Dermis microvascular lymphatic vessel endothelial cell (primary cell): ENCODE results near the gene UBAC2. TPM values are rescaled to one million over a fixed set of nuclear protein-coding genes. Genes with fewer than 3 reads are reported as not detected.

Source experiments
- DNase-seq, 2 donors: peaks; one replicate each; pipeline versions ENCODE4 v3.0.0 to v3.0.0-alpha.2; 2010; ENCODE audit warnings: low read depth in 2 of 2
- total RNA-seq: library from RNA; depleted of rRNA; stranded (reverse); fragments of >200 nt; gene quantifications from 2 replicates; pipeline ENCODE4 v1.2.1, GENCODE V29; 2014

Gene UBAC2
- total RNA-seq, 1 donor from 2014 or later = 25.8 TPM

GRCh38 chr13:99310382-99311031 lies 109.9 kb downstream of the UBAC2 start:
- DNase-seq = peak in 1 of 2 donors; percentile 32

- no peak for DNase-seq
Observed at GRCh38 chr13:99311137-99311536, 110.5 kb downstream of the UBAC2 start.

- DNase-seq = no peak
Observed at GRCh38 chr13:99311748-99312492, 111.3 kb downstream of the UBAC2 start.

GRCh38 chr13:99312493-99312883 lies 111.8 kb downstream of the UBAC2 start:
- no peak for DNase-seq

GRCh38 chr13:99313501-99313900 lies 112.8 kb downstream of the UBAC2 start:
- DNase-seq = peak; percentile 79 to 92

DNA sequence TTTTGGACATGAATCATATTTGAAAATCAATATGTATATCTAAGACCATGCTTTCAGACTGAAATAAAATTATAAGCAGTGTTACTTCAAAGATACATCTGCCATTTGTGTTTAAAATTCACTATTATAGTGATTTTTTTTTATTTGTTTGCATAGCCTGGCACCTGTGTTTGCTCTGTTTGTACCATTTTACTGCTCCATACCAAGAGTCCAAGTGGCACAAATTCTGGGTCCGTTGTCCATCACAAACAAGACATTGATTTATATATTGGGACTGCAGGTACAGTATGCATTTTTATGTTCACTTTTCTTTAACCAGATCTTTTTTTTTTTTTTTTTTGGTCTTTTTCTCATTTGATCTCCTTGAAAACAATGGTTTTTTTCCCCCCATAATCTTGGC lies 113.3 kb downstream of the UBAC2 start:
- no peak for DNase-seq

DNA sequence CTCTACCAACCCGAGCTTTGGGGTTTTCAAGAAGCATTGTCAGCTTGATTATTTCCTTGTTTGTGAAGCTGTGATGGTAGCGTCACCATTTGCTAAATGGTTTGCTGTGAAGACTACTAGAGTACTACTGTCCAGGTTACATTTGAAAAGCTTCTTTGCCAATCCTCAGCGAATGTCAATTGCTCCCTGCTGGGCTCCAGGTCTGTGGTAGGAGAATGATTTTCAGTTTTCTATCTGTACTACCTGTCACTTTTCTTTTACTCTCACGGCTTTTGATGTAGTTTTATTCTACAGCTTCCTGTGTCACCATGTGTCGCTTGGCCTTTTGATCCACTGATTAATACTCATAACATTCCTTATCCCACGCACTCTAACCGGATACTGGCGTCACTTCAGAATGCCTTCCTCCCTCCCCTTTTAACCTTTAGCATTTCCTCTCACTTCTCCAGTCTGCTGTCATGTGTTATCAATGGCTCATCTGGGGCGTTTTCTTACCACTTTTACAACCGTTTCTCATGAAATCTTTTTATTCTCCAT lies 114.1 kb downstream of the UBAC2 start:
- DNase-seq = peak; percentile 99

GRCh38 chr13:99315186-99315585 lies 114.5 kb downstream of the UBAC2 start:
- no peak for DNase-seq

GRCh38 chr13:99316224-99316623 lies 115.6 kb downstream of the UBAC2 start:
- DNase-seq = no peak

- peak; percentile 75 to 90 for DNase-seq
Observed at GRCh38 chr13:99316657-99317256, 116.1 kb downstream of the UBAC2 start.

- DNase-seq = peak; percentile 94 to 98
Observed at GRCh38 chr13:99320693-99321481, 120.2 kb downstream of the UBAC2 start.

- DNase-seq = no peak
Observed at GRCh38 chr13:99321709-99322108, 121.1 kb downstream of the UBAC2 start.

GRCh38 chr13:99322297-99323103 lies 121.8 kb downstream of the UBAC2 start:
- DNase-seq = peak in 1 of 2 donors; percentile 38

GRCh38 chr13:99323488-99323887 lies 122.8 kb downstream of the UBAC2 start:
- DNase-seq = no peak

DNA sequence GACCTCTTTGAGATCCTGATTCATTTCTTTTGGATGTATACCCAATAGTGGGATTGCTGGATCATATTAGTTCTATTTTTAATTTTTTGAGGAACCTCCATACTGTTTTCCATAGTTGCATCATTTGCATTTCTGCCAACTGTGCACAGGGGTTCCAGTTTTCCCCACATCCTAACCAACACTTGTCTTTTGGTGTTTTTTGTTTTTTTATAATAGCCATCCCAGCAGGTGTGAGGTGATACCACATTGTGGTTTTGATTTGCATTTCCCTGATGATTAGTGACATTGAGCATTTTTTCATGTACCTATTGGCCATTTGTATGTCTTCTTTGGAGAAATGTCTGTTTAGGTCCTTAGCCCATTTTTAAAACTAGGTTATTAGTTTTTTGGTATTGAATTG lies 125.4 kb downstream of the UBAC2 start:
- DNase-seq = no peak

GRCh38 chr13:99327126-99327525 lies 126.5 kb downstream of the UBAC2 start:
- DNase-seq = no peak

DNA sequence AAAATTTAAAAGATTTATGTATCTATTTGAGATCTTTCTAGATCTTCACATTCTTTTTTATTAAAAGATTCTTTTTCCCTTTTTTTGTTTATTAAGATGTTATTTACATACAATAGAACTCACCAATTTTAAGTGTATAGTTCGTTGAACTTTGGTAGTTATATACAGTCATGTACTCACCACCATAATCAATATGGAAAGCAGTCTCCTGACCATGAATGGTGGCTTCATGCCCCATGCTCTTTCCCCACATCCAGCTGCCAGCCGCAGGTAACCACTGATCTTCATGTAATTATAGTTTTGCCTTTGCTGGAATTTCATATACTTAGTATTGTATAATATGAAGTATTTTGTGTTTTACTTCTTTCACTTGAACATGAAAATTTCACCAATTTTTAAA lies 127.1 kb downstream of the UBAC2 start:
- no peak for DNase-seq

DNA sequence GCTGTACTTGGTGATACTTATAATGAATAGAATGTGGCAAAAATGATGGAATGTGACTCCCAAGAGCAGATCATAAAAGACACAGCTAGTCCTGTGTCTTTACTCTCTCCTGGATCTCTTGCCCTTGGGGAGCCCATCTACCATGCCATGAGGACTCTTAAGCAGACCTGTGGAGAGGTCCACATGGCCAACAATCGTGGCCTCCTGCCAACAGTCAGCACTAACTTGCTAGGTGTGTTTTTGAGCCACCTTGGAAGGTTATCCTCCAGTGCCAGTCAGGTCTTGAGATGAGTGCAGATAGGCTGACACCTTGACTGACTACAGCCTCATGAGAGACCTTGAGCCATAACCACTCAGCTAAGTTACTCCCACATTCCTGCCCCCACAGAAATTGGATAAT lies 128.8 kb downstream of the UBAC2 start:
- DNase-seq = no peak

DNA sequence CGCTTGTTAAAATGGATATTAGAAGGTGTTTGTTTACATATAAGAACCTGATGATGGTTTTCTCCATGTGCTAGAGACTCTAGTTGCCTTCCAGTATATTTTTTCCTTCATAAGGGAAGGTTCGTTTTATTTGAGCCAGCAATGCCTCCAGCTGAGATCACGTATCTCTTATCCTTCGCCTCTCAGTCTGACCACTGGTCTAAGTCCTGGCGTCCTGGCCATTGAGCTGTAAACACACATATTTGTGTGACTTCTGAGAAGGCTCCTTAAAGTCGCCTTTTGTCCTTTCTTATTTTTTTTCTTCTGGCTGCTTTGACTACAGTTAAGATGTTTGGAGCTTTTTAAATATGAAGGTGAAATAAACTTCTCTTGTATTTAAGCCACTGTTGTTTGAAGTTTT lies 130.3 kb downstream of the UBAC2 start:
- no peak for DNase-seq

DNA sequence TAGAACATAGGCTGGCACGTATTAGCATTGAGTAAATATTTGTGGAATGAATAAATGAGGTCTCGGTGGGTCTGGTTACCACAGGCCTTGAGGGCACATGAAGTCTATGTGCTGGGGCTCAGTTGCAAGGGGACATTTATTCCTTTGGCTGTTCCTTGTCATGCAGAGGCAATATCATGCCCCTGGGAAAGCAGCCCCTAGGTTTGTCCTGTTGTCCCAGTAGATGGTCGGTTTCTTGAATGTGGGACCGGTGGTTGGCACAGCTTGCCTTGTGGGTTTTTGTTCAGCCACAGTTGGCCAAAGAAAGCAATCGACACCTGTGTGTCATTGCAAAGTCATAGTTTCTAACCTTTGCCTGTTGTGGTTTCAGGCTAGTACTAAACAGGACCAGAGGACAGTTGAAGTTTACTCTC lies 131.2 kb downstream of the UBAC2 start:
- no peak for DNase-seq

DNA sequence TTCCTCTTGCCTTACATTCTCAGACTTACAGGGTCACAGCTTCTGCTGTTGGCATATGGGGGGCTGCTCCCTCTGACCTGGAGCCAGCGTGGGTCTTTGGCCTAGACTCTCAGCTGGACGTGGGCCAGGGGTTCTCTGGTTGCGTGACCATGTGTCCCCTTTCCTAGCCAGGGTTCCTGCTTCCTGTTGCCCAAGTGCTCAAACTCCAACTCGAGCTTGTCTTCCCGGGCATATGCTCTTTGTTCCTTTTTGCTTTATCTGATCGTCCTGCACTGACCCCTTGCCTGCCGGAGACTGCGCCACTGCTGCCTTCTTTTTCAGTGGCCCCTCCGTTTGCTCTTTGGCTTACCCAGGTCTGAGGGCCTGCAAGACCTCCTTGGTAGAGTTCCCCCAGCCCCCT lies 131.8 kb downstream of the UBAC2 start:
- DNase-seq = no peak
